ENCODE data around the gene LAMTOR4. TPM values are rescaled to one million over a fixed set of nuclear protein-coding genes. Genes with fewer than 3 reads are reported as not detected.
A peak's percentile ranks its signal among the peaks of the same experiment; 100 is the strongest.

Gene LAMTOR4
- total RNA-seq, 6 experiments from 2014 or later = 99.5 to 137 (median 110) TPM

DNA sequence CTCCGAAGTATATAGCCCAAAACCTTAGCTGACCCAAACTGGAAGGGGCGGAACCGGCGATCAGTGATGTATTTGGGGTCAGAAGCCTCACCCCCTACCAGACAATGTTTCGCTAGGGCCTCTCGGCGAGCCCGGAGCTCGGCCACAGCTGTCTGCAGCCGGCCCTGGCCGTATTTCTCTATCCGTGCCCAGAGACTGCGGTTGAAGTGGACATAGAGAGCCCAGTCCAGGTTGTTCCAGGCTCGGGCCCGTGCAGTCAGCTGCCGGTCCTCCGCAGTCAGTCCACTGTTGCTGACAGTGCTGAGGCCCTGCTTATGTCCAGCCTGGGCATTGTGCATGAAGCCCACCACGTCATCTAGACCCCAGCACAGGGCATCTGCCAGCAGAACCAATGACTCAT lies 11.3 kb downstream of the LAMTOR4 start:
- H3K36me3 Mint-ChIP-seq (ENCODE audit: low read depth) = peaks cover 5% of the 10 kb centered on the region
- H3K27ac Mint-ChIP-seq = no peak overlapping the region
- no peaks in the 10 kb centered on the region for H3K9me3 Mint-ChIP-seq
- peaks cover 30% of the 10 kb centered on the region for H3K4me1 Mint-ChIP-seq (ENCODE audit: low read depth)
- H3K27me3 Mint-ChIP-seq (ENCODE audit: insufficient read depth) = no peaks in the 10 kb centered on the region
- TF ChIP-seq CTCF (IDR thresholded peaks at IDR 0.05) = no peak
- no peak overlapping the region for H3K4me3 Mint-ChIP-seq
- no peak for DNase-seq

GRCh38 chr7:100163006-100163531 lies 14.4 kb downstream of the LAMTOR4 start:
- H3K4me1 Mint-ChIP-seq (ENCODE audit: low read depth) = peaks cover 24% of the 10 kb centered on the region
- TF ChIP-seq CTCF (IDR thresholded peaks at IDR 0.05) = no peak
- H3K36me3 Mint-ChIP-seq (ENCODE audit: low read depth) = no peaks in the 10 kb centered on the region
- no peak for DNase-seq
- no peak overlapping the region for H3K27ac Mint-ChIP-seq
- no peaks in the 10 kb centered on the region for H3K9me3 Mint-ChIP-seq
- H3K27me3 Mint-ChIP-seq (ENCODE audit: insufficient read depth) = peaks cover 2% of the 10 kb centered on the region; the same call in 1 of the 2 replicates
- H3K4me3 Mint-ChIP-seq = no peak overlapping the region

DNA sequence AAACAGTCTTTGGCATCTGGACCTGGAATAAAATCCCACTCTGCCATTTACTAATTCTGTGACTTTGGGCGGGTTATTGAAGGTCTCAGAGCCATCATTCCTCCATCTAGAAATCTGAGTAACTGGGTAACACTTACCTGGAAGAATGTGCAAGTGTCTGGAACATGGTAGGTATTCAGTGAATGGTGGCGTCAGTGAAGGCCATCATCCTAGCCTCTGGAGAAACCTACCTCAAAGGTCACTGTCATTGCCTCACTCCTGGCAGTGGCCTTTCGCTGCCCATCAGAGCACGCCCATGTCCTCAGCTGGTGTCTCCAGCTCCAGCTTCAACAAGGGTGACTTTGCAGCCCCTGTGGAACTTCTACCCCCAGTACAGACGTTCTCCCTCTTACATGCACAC lies 15.2 kb downstream of the LAMTOR4 start:
- peaks cover 2% of the 10 kb centered on the region; the same call in 1 of the 2 replicates for H3K27me3 Mint-ChIP-seq (ENCODE audit: insufficient read depth)
- TF ChIP-seq CTCF (IDR thresholded peaks at IDR 0.05) = no peak
- H3K9me3 Mint-ChIP-seq = no peaks in the 10 kb centered on the region
- H3K4me1 Mint-ChIP-seq (ENCODE audit: low read depth) = peaks cover 30% of the 10 kb centered on the region
- H3K36me3 Mint-ChIP-seq (ENCODE audit: low read depth) = no peaks in the 10 kb centered on the region
- H3K4me3 Mint-ChIP-seq = no peak overlapping the region
- H3K27ac Mint-ChIP-seq = no peak overlapping the region
- DNase-seq = no peak

- no peak for TF ChIP-seq CTCF (IDR thresholded peaks at IDR 0.05)
- no peaks in the 10 kb centered on the region for H3K36me3 Mint-ChIP-seq (ENCODE audit: low read depth)
- no peaks in the 10 kb centered on the region for H3K9me3 Mint-ChIP-seq
- H3K27ac Mint-ChIP-seq = no peak overlapping the region
- no peak overlapping the region for H3K4me3 Mint-ChIP-seq
- DNase-seq = no peak
- peaks cover 33% of the 10 kb centered on the region for H3K4me1 Mint-ChIP-seq (ENCODE audit: low read depth)
- H3K27me3 Mint-ChIP-seq (ENCODE audit: insufficient read depth) = peaks cover 2% of the 10 kb centered on the region; the same call in 1 of the 2 replicates
Observed at GRCh38 chr7:100166317-100166940, 17.7 kb downstream of the LAMTOR4 start.

- no peak for TF ChIP-seq CTCF (IDR thresholded peaks at IDR 0.05)
- H3K36me3 Mint-ChIP-seq (ENCODE audit: low read depth) = no peaks in the 10 kb centered on the region
- H3K27me3 Mint-ChIP-seq (ENCODE audit: insufficient read depth) = peaks cover 2% of the 10 kb centered on the region; the same call in 1 of the 2 replicates
- no peaks in the 10 kb centered on the region for H3K9me3 Mint-ChIP-seq
- H3K4me3 Mint-ChIP-seq = peak overlapping the region; percentile 91
- H3K27ac Mint-ChIP-seq = peak overlapping the region; percentile 87
- DNase-seq = no peak
- H3K4me1 Mint-ChIP-seq (ENCODE audit: low read depth) = peaks cover 33% of the 10 kb centered on the region
Observed at GRCh38 chr7:100166970-100167911, 18.5 kb downstream of the LAMTOR4 start.

All from HFFc6 (cell line).